HepG2 (cell line): Measurements from ENCODE around the gene SNRNP25. TPM values are rescaled to one million over a fixed set of nuclear protein-coding genes. Genes with fewer than 3 reads are reported as not detected.

ENCODE experiments used
- ATF1 ChIP-seq: IDR thresholded peaks from 2 replicates; pipeline ENCODE4 v1.6.1; 2016; ENCODE audit warnings: mild to moderate bottlenecking, control low read depth
- DR1 ChIP-seq: sonication (generic); formaldehyde crosslinking; IDR thresholded peaks from 2 replicates; pipeline ENCODE4 v1.8.0; 2021; ENCODE audit warnings: mild to moderate bottlenecking, missing genetic modification reagents, inconsistent platforms
- HMGA1 ChIP-seq: sonication (generic); formaldehyde crosslinking; conservative IDR thresholded peaks from 2 replicates; pipeline ENCODE4 v1.4.0; 2020; ENCODE audit warnings: missing genetic modification reagents
- KDM4B ChIP-seq: sonication (generic); formaldehyde crosslinking; IDR thresholded peaks from 2 replicates; pipeline ENCODE4 v1.4.0; 2020; ENCODE audit warnings: missing genetic modification reagents
- MTA3 ChIP-seq: sonication (generic); formaldehyde crosslinking; IDR thresholded peaks from 2 replicates; pipeline ENCODE4 v1.4.0; 2020; ENCODE audit warnings: missing genetic modification reagents
- RNF219 ChIP-seq: sonication (generic); formaldehyde crosslinking; IDR thresholded peaks from 2 replicates; pipeline ENCODE4 v1.5.0; 2020; ENCODE audit warnings: mild to moderate bottlenecking, missing genetic modification reagents
- SMYD3 ChIP-seq: sonication (generic); formaldehyde crosslinking; IDR thresholded peaks from 2 replicates; pipeline ENCODE4 v1.8.1; 2023; ENCODE audit warnings: mild to moderate bottlenecking, missing genetic modification reagents
- SP5 ChIP-seq: IDR thresholded peaks from 2 replicates; pipeline ENCODE4 v1.6.1; 2016; ENCODE audit warnings: low read depth, borderline replicate concordance
- TBX3 ChIP-seq: fragments of 450-650 bp; IDR thresholded peaks from 2 replicates; pipeline ENCODE4 v1.6.1; 2017; ENCODE audit warnings: antibody characterized with exemption, mild to moderate bottlenecking, inconsistent platforms, borderline replicate concordance
- XRCC5 ChIP-seq: fragments of 200-400 bp; formaldehyde crosslinking; optimal IDR thresholded peaks from 2 replicates; pipeline ENCODE3; 2017; ENCODE audit warnings: mild to moderate bottlenecking, low read length
- ZFP36 ChIP-seq: fragments of 150-350 bp; IDR thresholded peaks from 2 replicates; pipeline ENCODE4 v1.6.1; 2018; ENCODE audit warnings: borderline replicate concordance, low read length, low read depth; ENCODE audit not compliant: partially characterized antibody
- ZNF180 ChIP-seq: sonication (generic); formaldehyde crosslinking; IDR thresholded peaks from 2 replicates; pipeline ENCODE4 v1.4.0; 2020; ENCODE audit warnings: low read depth, missing genetic modification reagents, borderline replicate concordance
- ZNF224 ChIP-seq: sonication (generic); formaldehyde crosslinking; IDR thresholded peaks from 2 replicates; pipeline ENCODE4 v1.5.0; 2020; ENCODE audit warnings: mild to moderate bottlenecking, missing genetic modification reagents
- ZNF557 ChIP-seq: sonication (generic); formaldehyde crosslinking; IDR thresholded peaks from 2 replicates; pipeline ENCODE4 v1.4.0; 2020; ENCODE audit warnings: missing genetic modification reagents
- ZNF589 ChIP-seq: sonication (generic); formaldehyde crosslinking; conservative IDR thresholded peaks from 2 replicates; pipeline ENCODE4 v1.8.0; 2022; ENCODE audit warnings: mild to moderate bottlenecking, moderate library complexity, missing genetic modification reagents
- ZNF678 ChIP-seq: sonication (generic); formaldehyde crosslinking; IDR thresholded peaks from 2 replicates; pipeline ENCODE4 v1.4.0; 2020; ENCODE audit warnings: mild to moderate bottlenecking, missing genetic modification reagents
- ZNF720 ChIP-seq: sonication (generic); formaldehyde crosslinking; IDR thresholded peaks from 2 replicates; pipeline ENCODE4 v1.4.0; 2020; ENCODE audit warnings: missing genetic modification reagents
- ZNF766 ChIP-seq: sonication (generic); formaldehyde crosslinking; IDR thresholded peaks from 2 replicates; pipeline ENCODE4 v1.5.0; 2020; ENCODE audit warnings: missing genetic modification reagents, borderline replicate concordance
- ZNF770 ChIP-seq: sonication (generic); formaldehyde crosslinking; IDR thresholded peaks from 2 replicates; pipeline ENCODE4 v1.5.0; 2020; ENCODE audit warnings: mild to moderate bottlenecking, missing genetic modification reagents
- ZNF83 ChIP-seq: sonication (generic); formaldehyde crosslinking; IDR thresholded peaks from 2 replicates; pipeline ENCODE4 v1.4.0; 2020; ENCODE audit warnings: missing genetic modification reagents, mild to moderate bottlenecking, borderline replicate concordance
- polyA plus RNA-seq, 8 experiments: library from polyadenylated mRNA; depleted of rRNA in 3 of 8; stranded (reverse) in 7 of 8; unstranded in 1 of 8; fragments of >200 nt; fragmentation: Illumina TruSeq in 4 of 8; extraction: Trizol in 4 of 8; gene quantifications; 2 replicates each; pipeline versions ENCODE4 v1.2.1 to v1.2.3, GENCODE V29; 2011 to 2016; ENCODE audit warnings: low read depth in 4 of 8, missing spikeins in 1 of 8, mixed read lengths in 1 of 8; ENCODE audit not compliant: insufficient read depth in 1 of 8
- total RNA-seq, 5 experiments: library from RNA; depleted of rRNA; stranded (reverse); fragments of >200 nt; fragmentation: Illumina TruSeq; extraction: Trizol; gene quantifications; 2 replicates each; pipeline ENCODE4 v1.2.3, GENCODE V29; 2016; ENCODE audit warnings: low read depth in 1 of 5
- TF ChIP-seq, protein P1 (sequence below): sonication (generic); formaldehyde crosslinking; IDR thresholded peaks from 2 replicates; pipeline ENCODE4 v1.8.0; 2022; ENCODE audit warnings: mild to moderate bottlenecking, missing genetic modification reagents, moderate library complexity
- TF ChIP-seq, protein P2 (sequence below): sonication (generic); formaldehyde crosslinking; IDR thresholded peaks from 2 replicates; pipeline ENCODE4 v1.8.0; 2022; ENCODE audit warnings: missing genetic modification reagents, mild to moderate bottlenecking, inconsistent platforms, borderline replicate concordance
- TF ChIP-seq, protein P3 (sequence below): IDR thresholded peaks from 2 replicates; pipeline ENCODE4 v1.6.1; 2018; ENCODE audit warnings: missing genetic modification reagents

Gene SNRNP25
- total and polyA plus RNA-seq, 2 of the 13 experiments (the other 11 are each of a cell fraction or from before 2014, with no cell fraction given) = 34.1 to 97.4 TPM

- no peak for TF ChIP-seq RNF219 (CRISPR knock-in tag)
- no peak for TF ChIP-seq ZNF557 (CRISPR knock-in tag)
- TF ChIP-seq, protein P1, sequence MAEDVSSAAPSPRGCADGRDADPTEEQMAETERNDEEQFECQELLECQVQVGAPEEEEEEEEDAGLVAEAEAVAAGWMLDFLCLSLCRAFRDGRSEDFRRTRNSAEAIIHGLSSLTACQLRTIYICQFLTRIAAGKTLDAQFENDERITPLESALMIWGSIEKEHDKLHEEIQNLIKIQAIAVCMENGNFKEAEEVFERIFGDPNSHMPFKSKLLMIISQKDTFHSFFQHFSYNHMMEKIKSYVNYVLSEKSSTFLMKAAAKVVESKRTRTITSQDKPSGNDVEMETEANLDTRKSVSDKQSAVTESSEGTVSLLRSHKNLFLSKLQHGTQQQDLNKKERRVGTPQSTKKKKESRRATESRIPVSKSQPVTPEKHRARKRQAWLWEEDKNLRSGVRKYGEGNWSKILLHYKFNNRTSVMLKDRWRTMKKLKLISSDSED (CRISPR knock-in tag) = no peak
- no peak for TF ChIP-seq ZNF770 (CRISPR knock-in tag)
- no peak for TF ChIP-seq ZNF224 (CRISPR knock-in tag)
- TF ChIP-seq, protein P2, sequence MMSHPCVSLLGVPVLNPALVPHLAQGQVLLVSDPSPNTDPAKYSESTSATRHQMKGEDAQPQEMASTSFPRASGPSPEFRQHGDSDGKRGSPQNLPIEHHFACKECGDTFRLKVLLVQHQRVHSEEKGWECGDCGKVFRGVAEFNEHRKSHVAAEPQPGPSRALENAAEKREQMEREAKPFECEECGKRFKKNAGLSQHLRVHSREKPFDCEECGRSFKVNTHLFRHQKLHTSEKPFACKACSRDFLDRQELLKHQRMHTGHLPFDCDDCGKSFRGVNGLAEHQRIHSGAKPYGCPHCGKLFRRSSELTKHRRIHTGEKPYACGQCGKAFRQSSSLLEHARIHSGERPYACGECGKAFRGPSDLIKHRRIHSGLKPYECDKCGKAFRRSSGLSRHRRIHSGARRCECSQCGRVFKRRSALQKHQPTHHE = no peak
- no peak for TF ChIP-seq ZNF83 (CRISPR knock-in tag)
- TF ChIP-seq TBX3 = no peak
- TF ChIP-seq ZNF678 (CRISPR knock-in tag) = no peak
- TF ChIP-seq SP5 (CRISPR knock-in tag) = peak; percentile 85
- TF ChIP-seq, protein P3, sequence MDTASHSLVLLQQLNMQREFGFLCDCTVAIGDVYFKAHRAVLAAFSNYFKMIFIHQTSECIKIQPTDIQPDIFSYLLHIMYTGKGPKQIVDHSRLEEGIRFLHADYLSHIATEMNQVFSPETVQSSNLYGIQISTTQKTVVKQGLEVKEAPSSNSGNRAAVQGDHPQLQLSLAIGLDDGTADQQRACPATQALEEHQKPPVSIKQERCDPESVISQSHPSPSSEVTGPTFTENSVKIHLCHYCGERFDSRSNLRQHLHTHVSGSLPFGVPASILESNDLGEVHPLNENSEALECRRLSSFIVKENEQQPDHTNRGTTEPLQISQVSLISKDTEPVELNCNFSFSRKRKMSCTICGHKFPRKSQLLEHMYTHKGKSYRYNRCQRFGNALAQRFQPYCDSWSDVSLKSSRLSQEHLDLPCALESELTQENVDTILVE (CRISPR knock-in tag) = no peak
- TF ChIP-seq MTA3 (CRISPR knock-in tag) = no peak
- TF ChIP-seq ZNF720 (CRISPR knock-in tag) = no peak
- no peak for TF ChIP-seq ZFP36
- no peak for TF ChIP-seq ZNF589 (CRISPR knock-in tag)
- no peak for TF ChIP-seq XRCC5
- TF ChIP-seq HMGA1 (CRISPR knock-in tag) = no peak
- no peak for TF ChIP-seq ZNF180 (CRISPR knock-in tag)
- no peak for TF ChIP-seq SMYD3 (CRISPR knock-in tag)
- TF ChIP-seq KDM4B (CRISPR knock-in tag) = 0 out of 2 replicates have a peak, but pooled peaks have one; percentile 36
- no peak for TF ChIP-seq ATF1
- no peak for TF ChIP-seq DR1 (CRISPR knock-in tag)
- TF ChIP-seq ZNF766 (CRISPR knock-in tag) = no peak
Observed at GRCh38 chr16:76535-77272, 23.1 kb downstream of the SNRNP25 start (continued).
